HT1080 (cell line): Measurements from ENCODE around the gene LCE3C. TPM values are rescaled to one million over a fixed set of nuclear protein-coding genes. Genes with fewer than 3 reads are reported as not detected.

Experiments used
- small RNA-seq: library from RNA; depleted of rRNA; stranded (forward); fragments of <200 nt; gene quantifications from one replicate; pipeline ENCODE3, GENCODE V24; 2014
- total RNA-seq: library from RNA; depleted of rRNA; stranded (reverse); fragments of >200 nt; shearing (Covaris generic); gene quantifications from 2 replicates; pipeline ENCODE4 v1.2.3, GENCODE V29; 2014; rRNA removed

Gene LCE3C
- total RNA-seq, 1 experiment from 2014 or later = not detected

Small RNA genes within 50 kb of the gene (small RNA-seq; reads per million reads assigned to genes)
- gene LCE3A = not detected
- gene LCE3B = not detected

Other genes with a start within 250 kb of the LCE3C start
- gene FLG2, start 240.2 kb upstream of the LCE3C start, total RNA-seq = not detected in 2 replicates
- gene CRNN, start 186.0 kb upstream of the LCE3C start, total RNA-seq = not detected in 2 replicates
- not detected in 2 replicates for gene LCE5A, start 89.4 kb upstream of the LCE3C start, total RNA-seq
- not detected in 2 replicates for gene CRCT1, start 85.8 kb upstream of the LCE3C start, total RNA-seq
- gene LCE3E, start 33.5 kb upstream of the LCE3C start, total RNA-seq = not detected in 2 replicates
- not detected in 2 replicates for gene LCE3D, start 19.7 kb upstream of the LCE3C start, total RNA-seq
- gene LCE3B, start 13.6 kb downstream of the LCE3C start, total RNA-seq = not detected in 2 replicates
- gene LCE3A, start 22.9 kb downstream of the LCE3C start, total RNA-seq = not detected in 2 replicates
- not detected in 2 replicates for gene LCE2D, start 63.1 kb downstream of the LCE3C start, total RNA-seq
- not detected in 2 replicates for gene LCE2C, start 75.0 kb downstream of the LCE3C start, total RNA-seq
- gene LCE2B, start 85.9 kb downstream of the LCE3C start, total RNA-seq = not detected in 2 replicates
- 0.47 and 3.0 TPM in 2 replicates for gene LCE2A, start 98.1 kb downstream of the LCE3C start, total RNA-seq
- not detected in 2 replicates for gene LCE4A, start 107.9 kb downstream of the LCE3C start, total RNA-seq
- not detected in 2 replicates for gene KPRP, start 157.8 kb downstream of the LCE3C start, total RNA-seq
- not detected in 2 replicates for gene LCE1F, start 174.9 kb downstream of the LCE3C start, total RNA-seq
- 0.43 TPM in 1 of 2 replicates, not detected in the other for gene LCE1E, start 186.0 kb downstream of the LCE3C start, total RNA-seq
- not detected in 2 replicates for gene LCE1D, start 196.5 kb downstream of the LCE3C start, total RNA-seq
- not detected in 2 replicates for gene LCE1C, start 206.4 kb downstream of the LCE3C start, total RNA-seq
- not detected in 2 replicates for gene LCE1B, start 211.7 kb downstream of the LCE3C start, total RNA-seq
- gene LCE1A, start 227.2 kb downstream of the LCE3C start, total RNA-seq = not detected in 2 replicates
- gene LCE6A, start 242.6 kb downstream of the LCE3C start, total RNA-seq = not detected in 2 replicates